Measurements from ENCODE around the gene TRIM47. TPM values are rescaled to one million over a fixed set of nuclear protein-coding genes. Genes with fewer than 3 reads are reported as not detected.

Gene TRIM47
- total and polyA plus RNA-seq, 2 of the 13 experiments (the other 11 are each of a cell fraction or from before 2014, with no cell fraction given): 33.5 to 82.0 TPM

GRCh38 chr17:75896415-75897159, 18.2 kb upstream of the TRIM47 start, which contains the start of gene TRIM65 (continued):
- TF ChIP-seq ATF7 (IDR thresholded peaks at IDR 0.05) (no peak), ATF7 (CRISPR knock-in tag; IDR thresholded peaks at IDR 0.05) (no peak), SOX13 (IDR thresholded peaks at IDR 0.05) (no peak), SOX13 (CRISPR knock-in tag; conservative IDR thresholded peaks at IDR 0.05 in 1 of 2, IDR thresholded peaks at IDR 0.05 in 1 of 2) (peak in 1 of 2 experiments; percentile 18; a peak in 1 of 4 replicates), ZNF83 (CRISPR knock-in tag; IDR thresholded peaks at IDR 0.05; ENCODE audit: borderline replicate concordance) (peak; percentile 71; the same call in 1 of the 2 replicates), GABPB1 (CRISPR knock-in tag; IDR thresholded peaks at IDR 0.05) (peak; percentile 72), ZNF205 (CRISPR knock-in tag; IDR thresholded peaks at IDR 0.05) (no peak), ZNF616 (CRISPR knock-in tag; IDR thresholded peaks at IDR 0.05; ENCODE audit: low read depth) (peak; percentile 70; the same call in 1 of the 2 replicates), FOXA1 (IDR thresholded peaks at IDR 0.05) (no peak), FOXA1 (CRISPR knock-in tag; IDR thresholded peaks at IDR 0.05) (0 out of 2 replicates have a peak, but pooled peaks have one; percentile 7), SALL1 (CRISPR knock-in tag; IDR thresholded peaks at IDR 0.05) (peak; percentile 75), ZNF747 (CRISPR knock-in tag; IDR thresholded peaks at IDR 0.05; ENCODE audit: borderline replicate concordance) (no peak), MIER2 (CRISPR knock-in tag; IDR thresholded peaks at IDR 0.05) (no peak), CEBPG (CRISPR knock-in tag; IDR thresholded peaks at IDR 0.05) (no peak), TAF15 (IDR thresholded peaks at IDR 0.05; ENCODE audit: low read depth, low read length, poor library complexity, severe bottlenecking) (no peak), NFE2L2 (IDR thresholded peaks at IDR 0.05; ENCODE audit: low read length) (no peak), TRIM24 (CRISPR knock-in tag; IDR thresholded peaks at IDR 0.05) (no peak), SIX1 (CRISPR knock-in tag; IDR thresholded peaks at IDR 0.05; ENCODE audit: borderline replicate concordance) (no peak; the same call in 1 of the 2 replicates), ZMAT5 (CRISPR knock-in tag; IDR thresholded peaks at IDR 0.05; ENCODE audit: borderline replicate concordance, low read depth) (no peak), GATAD1 (CRISPR knock-in tag; IDR thresholded peaks at IDR 0.05) (no peak; the same call in 1 of the 2 replicates), KAT2B (IDR thresholded peaks at IDR 0.05; ENCODE audit: borderline replicate concordance, low read depth, low read length) (no peak), NFYB (CRISPR knock-in tag; IDR thresholded peaks at IDR 0.05) (no peak), ZNF780A (CRISPR knock-in tag; IDR thresholded peaks at IDR 0.05) (peak; percentile 87; the same call in 1 of the 2 replicates)
- TF ChIP-seq, protein P1, sequence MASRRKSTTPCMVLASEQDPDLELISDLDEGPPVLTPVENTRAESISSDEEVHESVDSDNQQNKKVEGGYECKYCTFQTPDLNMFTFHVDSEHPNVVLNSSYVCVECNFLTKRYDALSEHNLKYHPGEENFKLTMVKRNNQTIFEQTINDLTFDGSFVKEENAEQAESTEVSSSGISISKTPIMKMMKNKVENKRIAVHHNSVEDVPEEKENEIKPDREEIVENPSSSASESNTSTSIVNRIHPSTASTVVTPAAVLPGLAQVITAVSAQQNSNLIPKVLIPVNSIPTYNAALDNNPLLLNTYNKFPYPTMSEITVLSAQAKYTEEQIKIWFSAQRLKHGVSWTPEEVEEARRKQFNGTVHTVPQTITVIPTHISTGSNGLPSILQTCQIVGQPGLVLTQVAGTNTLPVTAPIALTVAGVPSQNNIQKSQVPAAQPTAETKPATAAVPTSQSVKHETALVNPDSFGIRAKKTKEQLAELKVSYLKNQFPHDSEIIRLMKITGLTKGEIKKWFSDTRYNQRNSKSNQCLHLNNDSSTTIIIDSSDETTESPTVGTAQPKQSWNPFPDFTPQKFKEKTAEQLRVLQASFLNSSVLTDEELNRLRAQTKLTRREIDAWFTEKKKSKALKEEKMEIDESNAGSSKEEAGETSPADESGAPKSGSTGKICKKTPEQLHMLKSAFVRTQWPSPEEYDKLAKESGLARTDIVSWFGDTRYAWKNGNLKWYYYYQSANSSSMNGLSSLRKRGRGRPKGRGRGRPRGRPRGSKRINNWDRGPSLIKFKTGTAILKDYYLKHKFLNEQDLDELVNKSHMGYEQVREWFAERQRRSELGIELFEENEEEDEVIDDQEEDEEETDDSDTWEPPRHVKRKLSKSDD (CRISPR knock-in tag; IDR thresholded peaks at IDR 0.05; ENCODE audit: low read depth): peak; percentile 68; the same call in 1 of the 2 replicates
- TF ChIP-seq, protein P2, sequence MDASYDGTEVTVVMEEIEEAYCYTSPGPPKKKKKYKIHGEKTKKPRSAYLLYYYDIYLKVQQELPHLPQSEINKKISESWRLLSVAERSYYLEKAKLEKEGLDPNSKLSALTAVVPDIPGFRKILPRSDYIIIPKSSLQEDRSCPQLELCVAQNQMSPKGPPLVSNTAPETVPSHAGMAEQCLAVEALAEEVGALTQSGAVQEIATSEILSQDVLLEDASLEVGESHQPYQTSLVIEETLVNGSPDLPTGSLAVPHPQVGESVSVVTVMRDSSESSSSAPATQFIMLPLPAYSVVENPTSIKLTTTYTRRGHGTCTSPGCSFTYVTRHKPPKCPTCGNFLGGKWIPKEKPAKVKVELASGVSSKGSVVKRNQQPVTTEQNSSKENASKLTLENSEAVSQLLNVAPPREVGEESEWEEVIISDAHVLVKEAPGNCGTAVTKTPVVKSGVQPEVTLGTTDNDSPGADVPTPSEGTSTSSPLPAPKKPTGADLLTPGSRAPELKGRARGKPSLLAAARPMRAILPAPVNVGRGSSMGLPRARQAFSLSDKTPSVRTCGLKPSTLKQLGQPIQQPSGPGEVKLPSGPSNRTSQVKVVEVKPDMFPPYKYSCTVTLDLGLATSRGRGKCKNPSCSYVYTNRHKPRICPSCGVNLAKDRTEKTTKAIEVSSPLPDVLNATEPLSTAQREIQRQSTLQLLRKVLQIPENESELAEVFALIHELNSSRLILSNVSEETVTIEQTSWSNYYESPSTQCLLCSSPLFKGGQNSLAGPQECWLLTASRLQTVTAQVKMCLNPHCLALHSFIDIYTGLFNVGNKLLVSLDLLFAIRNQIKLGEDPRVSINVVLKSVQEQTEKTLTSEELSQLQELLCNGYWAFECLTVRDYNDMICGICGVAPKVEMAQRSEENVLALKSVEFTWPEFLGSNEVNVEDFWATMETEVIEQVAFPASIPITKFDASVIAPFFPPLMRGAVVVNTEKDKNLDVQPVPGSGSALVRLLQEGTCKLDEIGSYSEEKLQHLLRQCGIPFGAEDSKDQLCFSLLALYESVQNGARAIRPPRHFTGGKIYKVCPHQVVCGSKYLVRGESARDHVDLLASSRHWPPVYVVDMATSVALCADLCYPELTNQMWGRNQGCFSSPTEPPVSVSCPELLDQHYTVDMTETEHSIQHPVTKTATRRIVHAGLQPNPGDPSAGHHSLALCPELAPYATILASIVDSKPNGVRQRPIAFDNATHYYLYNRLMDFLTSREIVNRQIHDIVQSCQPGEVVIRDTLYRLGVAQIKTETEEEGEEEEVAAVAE (CRISPR knock-in tag; IDR thresholded peaks at IDR 0.05; ENCODE audit: borderline replicate concordance): no peak

Measured in HepG2 (cell line).